Body of pancreas (tissue), 4 donors: ENCODE data around the gene SORCS2. TPM values are rescaled to one million over a fixed set of nuclear protein-coding genes. Genes with fewer than 3 reads are reported as not detected.

ENCODE experiments used
- ATAC-seq: fragments of 150-250 bp; one replicate; pipeline ENCODE4 v1.9.1; 2016
- DNase-seq, 4 donors: peaks; one replicate each; pipeline ENCODE4 v3.0.0-alpha.2; 2019
- H3K27ac ChIP-seq, 4 donors: fragments of 200-600 bp; sonication (generic); 1 replicate in 3 of 4; 2 replicates in 1 of 4; pipeline versions ENCODE4 v1.5.1 to v1.6.1; 2016 to 2019; ENCODE audit warnings: mild to moderate bottlenecking in 1 of 4, mixed read lengths in 1 of 4, moderate library complexity in 1 of 4
- H3K27me3 ChIP-seq, 2 donors: fragments of 200-600 bp; sonication (generic); one replicate each; pipeline ENCODE4 v1.6.0; 2016; ENCODE audit warnings: mild to moderate bottlenecking in 1 of 2
- H3K36me3 ChIP-seq, 2 donors: fragments of 200-600 bp; sonication (generic); replicated peaks in 1 of 2; 2 replicates each; pipeline ENCODE4 v1.5.1; 2016; ENCODE audit warnings: low read depth in 2 of 2; ENCODE audit not compliant: insufficient read depth in 1 of 2
- H3K4me1 ChIP-seq: fragments of 200-600 bp; sonication (generic); one replicate; pipeline ENCODE4 v1.6.0; 2016
- H3K4me3 ChIP-seq, 2 donors: fragments of 200-600 bp; sonication (generic); 1 replicate in 1 of 2; 2 replicates in 1 of 2; pipeline ENCODE4 v1.5.1; 2016 to 2019
- H3K9me3 ChIP-seq, 3 donors: fragments of 200-600 bp; sonication (generic); 1 replicate in 2 of 3; 2 replicates in 1 of 3; pipeline ENCODE4 v1.5.1; 2016
- POLR2A ChIP-seq, 3 donors: fragments of 450-650 bp; IDR thresholded peaks; one replicate each; pipeline ENCODE4 v1.6.1; 2016; ENCODE audit warnings: antibody characterized with exemption in 3 of 3, mild to moderate bottlenecking in 2 of 3
- WGBS, 2 donors: methylation state at CpG; one replicate each; pipeline ENCODE4 v1.1.5; 2017; 5-methylcytosine and 5-hydroxymethylcytosine counted together
- intact Hi-C: fragments of 100-400 bp; cut with DNase I; formaldehyde crosslinking; loops from one replicate; pipeline ENCODE4 v1.15.1; 2023
- total RNA-seq, 2 donors: library from RNA; depleted of rRNA; stranded (reverse); fragments of >200 nt; gene quantifications; one replicate each; pipeline ENCODE4 v1.1.0, GENCODE V29; 2016
- TF ChIP-seq, protein P1 (sequence below), 7 experiments: fragments of 450-650 bp in 4 of 7; fragments of 200-600 bp in 3 of 7; sonication (generic) in 3 of 7; IDR thresholded peaks; one replicate each; pipeline ENCODE4 v1.5.1; 2016 to 2019; ENCODE audit warnings: antibody characterized with exemption in 7 of 7

SORCS2 gene
- total RNA-seq, 2 donors from 2014 or later = 0.26 to 0.33 TPM

DNA sequence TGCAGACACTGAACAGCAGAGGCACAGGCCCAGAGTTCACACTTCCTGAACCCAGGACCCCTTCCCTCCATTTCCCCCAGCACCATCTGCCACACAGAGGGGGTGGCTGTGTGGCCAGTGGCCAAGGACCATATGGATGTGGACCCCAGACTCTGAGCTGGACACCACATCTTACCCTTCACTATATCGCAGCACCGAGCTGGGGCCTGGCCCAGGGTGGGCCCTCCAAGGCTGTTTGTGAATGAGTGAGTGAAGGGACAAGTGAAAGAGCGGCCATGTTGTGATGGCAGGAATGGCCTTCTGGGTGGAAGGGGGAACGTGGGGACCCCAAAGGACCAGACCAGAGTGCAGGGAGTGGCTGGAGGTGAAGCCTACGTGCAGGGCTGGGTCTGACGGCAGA is 498.7 kb downstream of the SORCS2 start:
- 82 to 100% methylated on average over 1 to 6 of the region's 6 CpGs for WGBS, 2 donors
- intact Hi-C loops = no loop called here
- H3K4me3 ChIP-seq = no peak overlapping the region
- ATAC-seq (no peak), DNase-seq (no peak)
- H3K27ac ChIP-seq = no peak overlapping the region
- no peaks in the 10 kb centered on the region for H3K36me3 ChIP-seq
- H3K9me3 ChIP-seq = no peaks in the 10 kb centered on the region
- TF ChIP-seq, protein P1, sequence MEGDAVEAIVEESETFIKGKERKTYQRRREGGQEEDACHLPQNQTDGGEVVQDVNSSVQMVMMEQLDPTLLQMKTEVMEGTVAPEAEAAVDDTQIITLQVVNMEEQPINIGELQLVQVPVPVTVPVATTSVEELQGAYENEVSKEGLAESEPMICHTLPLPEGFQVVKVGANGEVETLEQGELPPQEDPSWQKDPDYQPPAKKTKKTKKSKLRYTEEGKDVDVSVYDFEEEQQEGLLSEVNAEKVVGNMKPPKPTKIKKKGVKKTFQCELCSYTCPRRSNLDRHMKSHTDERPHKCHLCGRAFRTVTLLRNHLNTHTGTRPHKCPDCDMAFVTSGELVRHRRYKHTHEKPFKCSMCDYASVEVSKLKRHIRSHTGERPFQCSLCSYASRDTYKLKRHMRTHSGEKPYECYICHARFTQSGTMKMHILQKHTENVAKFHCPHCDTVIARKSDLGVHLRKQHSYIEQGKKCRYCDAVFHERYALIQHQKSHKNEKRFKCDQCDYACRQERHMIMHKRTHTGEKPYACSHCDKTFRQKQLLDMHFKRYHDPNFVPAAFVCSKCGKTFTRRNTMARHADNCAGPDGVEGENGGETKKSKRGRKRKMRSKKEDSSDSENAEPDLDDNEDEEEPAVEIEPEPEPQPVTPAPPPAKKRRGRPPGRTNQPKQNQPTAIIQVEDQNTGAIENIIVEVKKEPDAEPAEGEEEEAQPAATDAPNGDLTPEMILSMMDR (IDR thresholded peaks at IDR 0.05) = no peak
- TF ChIP-seq POLR2A (IDR thresholded peaks at IDR 0.05) = no peak
- no peaks in the 10 kb centered on the region for H3K27me3 ChIP-seq
- H3K4me1 ChIP-seq = no peaks in the 10 kb centered on the region

DNA sequence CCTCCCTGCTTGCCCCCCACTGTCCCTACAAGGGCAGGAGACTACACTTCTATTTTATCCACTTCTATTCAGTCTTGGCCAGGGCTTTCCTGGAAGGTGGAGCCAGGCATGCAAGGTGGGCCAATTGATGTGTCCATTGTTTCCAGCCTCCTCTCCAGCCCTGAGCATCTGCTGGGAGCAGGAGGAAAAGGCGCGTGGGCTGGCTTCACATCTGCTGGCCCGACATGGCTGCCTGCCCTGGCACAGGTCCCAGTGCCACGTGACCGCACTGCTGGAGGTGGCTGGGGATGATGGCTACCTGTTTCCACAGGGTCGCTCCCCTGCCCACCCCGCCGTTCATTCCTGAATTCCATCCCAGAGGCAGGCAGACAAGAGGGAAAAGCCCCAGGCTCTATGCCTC is 499.6 kb downstream of the SORCS2 start:
- intact Hi-C loops = no loop called here
- H3K9me3 ChIP-seq = no peaks in the 10 kb centered on the region
- peak in 2 of 4 donors; percentile 29 to 40 for DNase-seq
- no peaks in the 10 kb centered on the region for H3K4me1 ChIP-seq
- no peaks in the 10 kb centered on the region for H3K27me3 ChIP-seq
- no peak overlapping the region for H3K27ac ChIP-seq
- TF ChIP-seq, protein P1 (IDR thresholded peaks at IDR 0.05) = no peak
- TF ChIP-seq POLR2A (IDR thresholded peaks at IDR 0.05) = no peak
- H3K4me3 ChIP-seq = no peak overlapping the region
- no peaks in the 10 kb centered on the region for H3K36me3 ChIP-seq
- ATAC-seq = no peak
- WGBS, 2 donors = 22 to 34% methylated on average over 6 to 8 of the region's 8 CpGs

GRCh38 chr4:7692451-7693236 is 500.3 kb downstream of the SORCS2 start:
- WGBS, 2 donors = 65 to 66% methylated on average over 14 to 18 of the region's 18 CpGs
- intact Hi-C loops = no loop called here
- no peaks in the 10 kb centered on the region for H3K9me3 ChIP-seq
- H3K27me3 ChIP-seq = no peaks in the 10 kb centered on the region
- ATAC-seq (no peak), DNase-seq (no peak)
- no peak overlapping the region for H3K27ac ChIP-seq
- no peaks in the 10 kb centered on the region for H3K4me1 ChIP-seq
- no peaks in the 10 kb centered on the region for H3K36me3 ChIP-seq
- no peak for TF ChIP-seq POLR2A (IDR thresholded peaks at IDR 0.05)
- TF ChIP-seq, protein P1 (IDR thresholded peaks at IDR 0.05) = no peak
- H3K4me3 ChIP-seq = no peak overlapping the region

DNA sequence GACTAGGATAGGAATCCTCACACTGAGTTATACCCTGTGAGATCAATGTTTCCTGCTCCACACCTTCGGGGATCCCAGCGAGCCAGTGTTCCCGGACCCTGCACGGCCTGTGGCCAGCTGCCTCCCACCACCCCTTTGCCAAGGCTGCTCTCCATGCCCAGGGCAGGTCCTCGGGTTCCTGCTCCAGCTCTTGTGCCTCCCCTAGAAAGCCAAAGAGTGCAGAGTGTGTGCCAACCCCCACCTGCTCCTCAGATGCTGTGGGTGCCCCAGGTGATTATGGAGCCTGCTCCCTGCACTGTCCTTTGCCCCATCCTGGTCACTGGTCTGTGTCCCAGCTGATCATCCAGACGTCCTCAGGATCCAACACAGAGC is 500.9 kb downstream of the SORCS2 start:
- no peaks in the 10 kb centered on the region for H3K9me3 ChIP-seq

More for the DNA sequence above, 500.9 kb downstream of the SORCS2 start:
- 40 to 67% methylated on average over 5 to 6 of the region's 6 CpGs for WGBS, 2 donors
- no peak for DNase-seq
- H3K27ac ChIP-seq = no peak overlapping the region
- no peak overlapping the region for H3K4me3 ChIP-seq
- intact Hi-C loops = no loop called here
- no peaks in the 10 kb centered on the region for H3K36me3 ChIP-seq
- no peak for ATAC-seq
- H3K4me1 ChIP-seq = no peaks in the 10 kb centered on the region
- no peaks in the 10 kb centered on the region for H3K27me3 ChIP-seq
- TF ChIP-seq POLR2A (IDR thresholded peaks at IDR 0.05) = no peak
- TF ChIP-seq, protein P1 (IDR thresholded peaks at IDR 0.05) = no peak
